NCI-H460 (cell line): ENCODE results near the gene TRIM61. TPM values are rescaled to one million over a fixed set of nuclear protein-coding genes. Genes with fewer than 3 reads are reported as not detected.
"Not testable (repeated sequence)": the region's sequence is repeated elsewhere in the genome, so short reads cannot be mapped to it uniquely, and the experiment has no call there.

Experiments used
- DNase-seq: peaks from one replicate; pipeline ENCODE4 v3.0.0-alpha.2; 2016; ENCODE audit warnings: low read depth; ENCODE audit errors: extremely low read depth
- polyA plus RNA-seq: library from polyadenylated mRNA; depleted of rRNA; stranded (reverse); fragments of >200 nt; gene quantifications from 2 replicates; pipeline ENCODE4 v1.2.3, GENCODE V29; 2014; cell fraction: nucleus; rRNA removed
- total RNA-seq: library from RNA; depleted of rRNA; stranded (reverse); fragments of >200 nt; shearing (Covaris generic); gene quantifications from 2 replicates; pipeline ENCODE4 v1.2.3, GENCODE V29; 2014; rRNA removed

TRIM61 gene
- not detected in 2 replicates for total RNA-seq
- not detected in 2 replicates for polyA plus RNA-seq

GRCh38 chr4:164977243-164978164, at the start of gene TRIM61:
Gene TRIM61, minus strand, starts transcription at chr4:164977657. Its CDS starts 7,655 bp downstream, at chr4:164970002.
- no peak for DNase-seq

GRCh38 chr4:165025782-165026181, 48.3 kb upstream of the TRIM61 start:
- DNase-seq, result not testable (repeated sequence)

DNA sequence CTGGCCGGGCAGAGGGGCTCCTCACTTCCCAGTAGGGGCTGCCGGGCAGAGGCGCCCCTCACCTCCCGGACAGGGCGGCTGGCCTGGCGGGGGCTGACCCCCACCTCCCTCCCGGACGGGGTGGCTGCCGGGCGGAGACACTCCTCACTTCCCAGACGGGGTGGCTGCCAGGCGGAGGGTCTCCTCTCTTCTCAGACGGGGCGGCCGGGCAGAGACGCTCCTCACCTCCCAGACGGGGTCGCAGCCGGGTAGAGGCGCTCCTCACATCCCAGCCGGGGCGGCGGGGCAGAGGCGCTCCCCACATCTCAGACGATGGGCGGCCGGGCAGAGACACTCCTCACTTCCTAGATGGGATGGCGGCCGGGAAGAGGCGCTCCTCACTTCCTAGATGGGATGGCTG, 42.5 kb upstream of the TRIM61 start:
- not testable (repeated sequence) for DNase-seq

GRCh38 chr4:165016971-165017370, 39.5 kb upstream of the TRIM61 start:
- peak; percentile 9 for DNase-seq

GRCh38 chr4:165013691-165014090, 36.2 kb upstream of the TRIM61 start:
- DNase-seq, result no peak

- no peak for DNase-seq
Measured at GRCh38 chr4:165011403-165011802, 33.9 kb upstream of the TRIM61 start.

DNA sequence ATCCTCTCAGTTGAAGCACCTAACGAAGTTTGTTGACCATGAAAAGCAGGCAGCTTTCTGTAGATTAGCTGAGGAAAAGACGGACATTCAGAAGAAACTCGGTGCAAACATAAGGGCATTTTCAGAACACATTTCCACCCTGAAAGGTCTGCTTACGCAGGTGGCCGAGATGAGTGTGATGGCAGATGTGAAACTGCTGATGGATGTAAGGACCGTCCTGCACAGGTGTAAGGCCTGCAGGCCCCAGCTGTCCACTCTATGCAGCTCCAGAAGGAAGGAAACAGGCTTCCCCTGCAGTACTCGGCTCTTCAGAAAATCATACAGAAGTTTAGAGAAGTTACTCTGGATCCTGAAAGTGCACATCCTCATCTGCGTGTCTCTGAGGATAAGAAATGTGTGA, 33.5 kb upstream of the TRIM61 start:
- no peak for DNase-seq

DNA sequence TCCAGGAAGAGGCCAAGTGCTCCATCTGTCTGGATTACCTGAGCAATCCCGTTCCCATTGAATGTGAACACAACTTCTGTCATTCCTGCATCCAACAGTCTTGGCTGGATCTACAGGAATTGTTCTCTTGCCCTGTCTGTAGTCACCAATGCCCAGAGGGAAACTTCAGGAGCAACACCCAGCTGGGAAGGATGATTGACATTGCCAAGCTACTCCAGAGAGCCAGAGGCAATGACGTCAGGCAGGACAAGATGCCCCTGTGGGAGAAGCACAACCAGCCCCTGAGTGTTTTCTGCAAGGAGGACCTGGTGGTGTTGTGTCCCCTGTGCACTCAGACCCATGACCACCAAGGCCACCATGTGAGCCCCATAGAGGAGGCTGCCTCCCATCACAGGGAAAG, 33.0 kb upstream of the TRIM61 start:
- DNase-seq, result no peak

DNA sequence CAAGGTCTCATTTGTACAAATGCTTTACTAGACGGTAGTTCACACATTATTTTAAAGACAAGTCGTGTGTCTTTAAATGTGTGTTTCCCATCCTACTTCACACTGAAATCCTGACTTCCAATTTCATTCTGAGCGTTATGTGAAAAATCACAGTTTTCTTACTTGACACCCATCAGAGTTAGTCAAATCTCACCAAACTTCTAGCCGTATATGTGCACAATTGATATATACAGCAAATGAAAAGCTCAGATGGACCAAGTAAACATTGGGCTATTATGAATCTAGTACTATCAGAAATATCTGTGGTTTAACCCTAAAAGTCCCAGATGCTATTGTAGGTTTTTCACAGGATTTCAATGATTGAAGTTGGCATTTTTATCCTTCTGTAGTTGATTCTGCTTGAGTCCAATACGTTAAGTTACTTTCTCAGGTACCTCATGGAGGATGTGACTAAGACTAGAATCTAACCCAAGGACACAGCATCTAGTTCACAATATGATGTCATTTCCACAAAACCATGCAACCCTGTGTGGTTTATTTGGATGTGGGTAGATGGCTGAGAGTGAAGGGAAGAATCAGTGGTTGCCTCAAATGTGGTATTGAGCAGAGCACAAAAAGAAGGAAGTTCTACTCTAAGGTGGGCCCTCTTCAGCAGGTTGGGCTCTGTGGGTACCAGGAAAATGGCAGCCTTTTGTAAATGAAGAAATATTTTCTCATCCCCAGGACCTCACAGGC, 32.2 kb upstream of the TRIM61 start:
- no peak for DNase-seq

- DNase-seq, result no peak
Measured at GRCh38 chr4:165006886-165007285, 29.4 kb upstream of the TRIM61 start.

DNA sequence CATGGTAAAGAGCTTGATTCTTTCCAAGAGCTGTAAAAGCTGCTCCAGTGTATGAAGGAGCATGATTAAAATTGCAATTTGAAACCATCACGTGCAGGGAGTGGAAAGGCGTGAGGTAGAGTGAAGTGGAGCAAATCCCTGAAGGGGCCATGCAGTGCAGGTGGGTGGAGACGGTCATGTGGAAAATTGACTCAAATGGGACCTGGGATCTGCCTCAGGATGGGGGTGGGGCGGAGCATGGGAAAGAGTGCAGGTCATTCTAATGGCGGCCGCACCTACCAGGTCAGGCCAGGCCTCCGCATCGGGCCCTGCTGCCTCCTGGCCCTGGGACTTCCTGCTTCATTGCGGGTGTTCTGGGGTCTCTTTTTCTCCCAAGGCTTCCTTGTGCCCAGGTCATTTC, 29.0 kb upstream of the TRIM61 start:
- no peak for DNase-seq

GRCh38 chr4:165005352-165005925, 28.0 kb upstream of the TRIM61 start:
- DNase-seq, result no peak

DNA sequence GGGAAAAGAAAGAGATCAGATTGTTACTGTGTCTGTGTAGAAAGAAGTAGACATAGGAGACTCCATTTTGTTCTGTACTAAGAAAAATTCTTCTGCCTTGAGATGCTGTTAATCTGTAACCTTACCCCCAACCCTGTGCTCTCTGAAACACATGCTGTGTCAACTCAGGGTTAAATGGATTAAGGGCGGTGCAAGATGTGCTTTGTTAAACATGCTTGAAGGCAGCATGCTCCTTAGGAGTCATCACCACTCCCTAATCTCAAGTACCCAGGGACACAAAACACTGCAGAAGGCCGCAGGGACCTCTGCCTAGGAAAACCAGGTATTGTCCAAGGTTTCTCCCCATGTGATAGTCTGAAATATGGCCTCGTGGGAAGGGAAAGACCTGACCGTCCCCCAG, 24.5 kb upstream of the TRIM61 start:
- not testable (repeated sequence) for DNase-seq

DNA sequence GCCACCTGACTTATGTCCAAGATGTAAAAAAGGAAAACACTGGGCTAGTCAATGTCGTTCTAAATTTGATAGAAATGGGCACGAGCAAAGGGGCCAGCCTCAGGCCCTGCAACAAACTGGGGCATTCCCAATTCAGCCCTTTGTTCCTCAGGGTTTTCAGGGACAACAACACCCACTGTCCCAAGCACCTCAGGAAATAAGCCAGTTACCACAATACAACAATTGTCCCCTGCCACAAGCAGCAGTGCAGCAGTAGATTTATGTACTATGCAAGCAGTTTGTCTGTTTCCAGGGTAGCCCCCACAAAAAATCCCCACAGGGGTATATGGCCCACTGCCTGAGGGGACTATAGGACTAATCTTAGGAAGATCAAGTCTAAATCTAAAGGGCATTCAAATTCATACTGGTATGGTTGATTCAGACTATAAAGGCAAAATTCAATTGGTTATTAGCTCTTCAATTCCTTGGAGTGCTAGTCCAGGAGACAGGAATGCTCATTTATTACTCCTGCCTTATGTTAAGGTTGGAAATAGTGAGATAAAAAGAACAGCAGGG, 21.1 kb upstream of the TRIM61 start:
- DNase-seq, result not testable (repeated sequence)

GRCh38 chr4:164997941-164998340, 20.5 kb upstream of the TRIM61 start:
- DNase-seq, result no peak

- peak; percentile 21 for DNase-seq
Measured at GRCh38 chr4:164997324-164997723, 19.9 kb upstream of the TRIM61 start.

- not testable (repeated sequence) for DNase-seq
Measured at GRCh38 chr4:164996123-164996522, 18.7 kb upstream of the TRIM61 start.

- not testable (repeated sequence) for DNase-seq
Measured at GRCh38 chr4:164990786-164991185, 13.3 kb upstream of the TRIM61 start.

- no peak for DNase-seq
Measured at GRCh38 chr4:164989471-164989870, 12.0 kb upstream of the TRIM61 start.

- DNase-seq, result not testable (repeated sequence)
Measured at GRCh38 chr4:164971929-164972328, 5.5 kb downstream of the TRIM61 start.

DNA sequence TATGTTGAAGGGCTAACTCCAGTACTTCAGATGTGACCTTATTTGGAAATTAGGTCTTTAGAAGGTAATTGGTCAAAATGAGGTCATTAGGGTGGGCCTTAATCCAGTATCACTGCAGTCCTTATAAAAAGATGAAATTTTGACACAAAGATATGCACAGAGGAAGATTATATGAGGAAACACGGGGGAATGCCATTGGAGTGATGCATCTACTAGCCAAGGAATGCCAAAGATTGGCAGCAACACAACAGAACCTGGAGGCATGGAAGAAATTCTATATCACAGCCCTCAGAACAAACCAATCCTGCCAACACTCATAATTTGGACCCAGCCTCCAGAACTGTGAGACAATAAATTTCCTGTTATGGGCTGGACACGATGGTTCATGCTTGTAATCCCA, 17.6 kb downstream of the TRIM61 start:
- no peak for DNase-seq
